HG02943 (cell line): Measurements from ENCODE around the gene EPN2.

Experiments
- ATAC-seq: cut with Tn5 transposase; IDR thresholded peaks from one replicate; pipeline ENCODE4 v1.9.1; 2021; ENCODE audit warnings: mild to moderate bottlenecking, low read depth, moderate library complexity; ENCODE audit not compliant: unreplicated experiment

The EPN2 gene

DNA sequence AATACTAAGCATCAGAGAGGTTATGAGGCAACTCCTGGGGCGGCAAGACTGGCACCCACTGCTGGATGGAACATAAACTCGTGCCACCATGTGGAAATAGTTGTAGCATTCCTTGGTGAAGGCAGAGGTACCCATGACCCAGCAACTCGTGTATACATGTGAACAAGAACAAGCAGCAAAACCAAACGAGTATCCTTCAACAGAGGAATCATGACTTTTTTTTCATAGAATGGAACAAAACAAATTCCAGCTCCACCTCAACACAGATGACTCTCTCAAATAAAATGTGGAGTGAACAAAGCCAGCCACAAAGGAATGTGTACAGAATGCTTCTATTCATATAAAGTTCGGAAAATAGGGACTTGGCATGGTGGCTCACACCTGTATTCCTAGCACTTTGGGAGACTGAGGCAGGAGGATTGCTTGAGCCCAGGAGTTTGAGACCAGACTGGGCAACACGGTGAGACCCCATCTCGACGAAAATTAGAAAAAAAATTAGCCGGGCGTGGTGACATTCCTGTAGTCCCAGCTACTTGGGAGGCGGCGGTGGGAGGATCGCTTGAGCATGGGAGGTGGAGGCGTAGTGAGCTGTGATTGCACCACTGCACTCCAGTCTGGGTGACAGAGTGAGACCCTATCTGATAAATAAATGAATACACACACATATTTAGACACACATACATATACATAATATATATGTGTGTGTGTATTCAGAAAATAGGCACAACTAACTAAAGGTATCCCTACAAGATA lies 90.0 kb downstream of the EPN2 start:
- ATAC-seq: no peak

DNA sequence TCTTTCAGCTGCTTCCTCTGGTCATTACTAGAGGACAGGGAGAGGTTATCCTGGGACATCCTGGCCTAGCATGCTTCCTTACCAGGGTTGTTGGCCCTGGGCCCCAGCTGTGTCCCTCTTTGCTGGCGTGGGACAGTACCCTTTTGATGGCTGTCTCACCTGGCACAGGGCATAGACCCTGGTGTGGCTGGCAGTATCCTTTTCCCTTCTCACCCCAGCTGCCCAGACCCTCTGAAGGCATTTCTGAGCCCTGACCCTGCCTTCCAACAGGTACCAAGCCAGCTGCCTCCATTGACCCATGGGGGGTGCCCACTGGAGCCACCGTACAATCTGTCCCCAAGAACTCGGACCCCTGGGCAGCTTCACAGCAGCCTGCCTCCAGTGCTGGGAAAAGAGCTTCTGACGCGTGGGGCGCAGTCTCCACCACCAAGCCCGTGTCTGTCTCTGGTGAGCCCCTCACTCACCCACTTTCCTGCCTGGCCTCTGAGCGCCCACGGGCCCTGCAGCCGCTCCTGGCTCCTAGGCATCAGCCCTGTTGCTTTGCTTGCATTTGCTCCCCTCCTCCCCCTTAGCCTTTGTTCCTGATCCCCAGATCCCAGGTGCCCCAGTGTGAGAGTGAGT lies 91.4 kb downstream of the EPN2 start:
- ATAC-seq: no peak

DNA sequence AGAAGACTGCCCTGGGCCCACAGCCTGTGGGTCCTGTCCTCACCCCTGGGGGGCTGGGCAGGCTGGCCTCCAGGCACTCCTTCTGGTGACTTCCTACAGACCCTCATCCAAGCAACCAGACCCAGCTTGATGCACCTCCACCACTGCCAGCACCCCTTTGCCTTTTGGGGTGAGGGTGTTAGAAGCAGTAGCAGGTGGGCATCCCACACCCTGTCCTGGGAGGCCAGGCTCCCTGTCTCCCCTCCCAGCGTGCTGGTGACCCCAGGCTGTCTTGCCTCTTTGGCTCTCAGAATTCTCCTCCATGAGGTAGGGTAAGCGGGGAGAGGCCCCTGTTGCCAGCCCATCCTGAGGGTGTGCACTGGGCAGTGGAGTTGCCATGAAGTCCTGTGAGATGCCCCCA lies 92.0 kb downstream of the EPN2 start:
- ATAC-seq: no peak

- ATAC-seq: no peak
These were observed 92.7 kb downstream of the EPN2 start for GRCh38 chr17:19329839-19330238.

DNA sequence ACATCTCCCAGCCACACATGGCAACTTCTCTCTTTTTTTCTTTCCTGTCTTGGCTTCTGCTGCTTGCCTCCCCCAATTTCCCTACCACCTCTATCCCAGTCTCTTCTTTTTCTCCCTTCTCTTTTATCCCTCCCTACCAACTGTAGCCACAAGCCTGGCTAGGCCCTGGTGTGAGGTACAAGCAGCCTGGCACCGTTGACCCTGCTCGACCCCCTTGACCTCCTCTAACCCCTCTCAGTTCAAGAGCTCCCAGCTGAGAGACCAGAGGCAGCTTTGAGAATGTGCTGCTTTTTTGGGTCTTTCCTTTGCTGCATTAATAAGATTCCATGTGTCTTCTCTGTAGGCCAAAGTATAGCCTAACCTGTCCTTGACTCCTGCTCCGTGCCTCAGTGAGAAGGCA lies 93.1 kb downstream of the EPN2 start:
- no peak for ATAC-seq

DNA sequence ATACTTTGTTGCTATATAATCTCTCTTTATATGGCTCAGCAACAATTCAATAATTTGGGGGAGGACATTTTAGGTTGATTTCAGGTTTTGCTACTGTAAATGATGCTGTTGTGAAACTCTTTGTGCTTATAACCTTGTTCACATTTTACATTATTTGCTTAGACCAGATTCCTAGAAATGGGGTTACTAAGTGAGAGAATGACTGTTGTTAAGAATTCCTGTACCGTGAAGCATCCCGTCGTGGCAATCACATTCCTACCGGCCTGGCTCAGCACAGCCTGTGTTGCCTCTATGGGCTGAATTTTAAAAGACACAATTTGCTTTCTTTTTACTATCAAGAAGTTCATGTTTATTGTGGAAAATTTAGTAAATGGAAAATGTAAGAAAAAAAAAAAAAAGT lies 94.0 kb downstream of the EPN2 start:
- no peak for ATAC-seq

DNA sequence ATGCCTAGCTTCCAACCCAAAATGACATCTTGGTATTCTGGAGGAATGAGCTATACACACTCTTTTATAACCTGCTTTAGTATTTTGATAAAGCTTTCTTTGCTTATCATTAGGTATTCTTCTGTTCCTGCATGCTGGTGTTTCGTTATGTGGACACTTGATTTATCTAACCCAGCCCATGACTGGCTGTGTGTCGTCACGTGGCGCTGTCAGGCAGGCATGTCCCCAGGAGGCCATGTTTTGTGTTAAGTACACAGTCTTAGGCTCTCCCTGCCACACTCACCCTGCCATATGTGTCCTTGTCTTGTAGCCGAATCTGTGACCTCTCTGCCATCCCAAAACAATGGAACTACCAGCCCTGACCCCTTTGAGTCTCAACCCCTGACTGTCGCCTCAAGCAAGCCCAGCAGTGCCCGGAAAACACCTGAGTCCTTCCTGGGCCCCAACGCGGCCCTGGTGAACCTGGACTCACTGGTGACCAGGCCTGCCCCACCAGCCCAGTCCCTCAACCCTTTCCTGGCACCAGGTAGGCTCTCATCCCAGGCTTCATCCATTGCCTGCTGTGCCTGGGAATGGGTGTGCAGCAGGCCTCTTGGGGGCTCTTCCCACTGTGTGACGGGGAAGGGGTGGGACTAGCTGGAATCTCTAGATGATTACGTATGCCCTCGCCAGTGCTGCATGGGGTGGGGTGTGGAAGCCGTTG lies 94.5 kb downstream of the EPN2 start:
- ATAC-seq: no peak

DNA sequence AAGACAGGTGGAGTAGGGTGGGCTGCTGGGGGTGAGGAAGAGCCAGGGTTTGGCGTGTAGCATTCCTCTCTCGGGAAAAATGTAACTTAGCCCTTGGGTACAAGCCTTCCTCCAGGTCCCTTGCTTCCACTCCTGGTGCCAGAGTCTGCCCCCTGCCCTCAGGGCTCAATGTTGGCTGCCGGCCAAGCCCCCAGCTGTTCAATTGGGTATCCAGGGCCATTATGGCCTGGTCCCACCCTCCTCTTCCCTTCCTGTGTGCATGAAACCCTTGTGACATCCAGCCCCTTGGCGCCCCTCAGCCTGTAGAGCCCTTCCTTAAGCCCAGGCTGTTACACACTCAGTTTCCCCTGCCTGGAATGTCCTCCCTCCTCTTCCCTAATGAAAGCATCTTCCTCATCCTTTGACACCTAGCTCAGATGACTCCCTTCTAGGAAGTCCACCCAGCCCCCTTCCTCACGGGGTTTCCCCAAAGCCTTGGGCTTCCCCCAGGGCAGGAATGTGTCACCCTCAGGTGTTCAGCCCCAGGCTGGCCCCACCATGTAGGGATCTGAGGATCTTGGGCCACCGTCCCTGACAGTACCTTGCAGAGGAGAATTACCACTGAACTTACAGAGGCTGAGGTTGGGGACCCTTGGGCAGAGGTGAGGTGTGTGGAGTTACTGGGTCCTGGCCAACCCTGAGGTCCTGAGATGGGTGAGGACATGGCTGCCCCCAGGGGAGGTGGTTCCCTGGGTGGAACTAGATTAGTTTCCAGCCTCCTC lies 95.4 kb downstream of the EPN2 start:
- no peak for ATAC-seq

DNA sequence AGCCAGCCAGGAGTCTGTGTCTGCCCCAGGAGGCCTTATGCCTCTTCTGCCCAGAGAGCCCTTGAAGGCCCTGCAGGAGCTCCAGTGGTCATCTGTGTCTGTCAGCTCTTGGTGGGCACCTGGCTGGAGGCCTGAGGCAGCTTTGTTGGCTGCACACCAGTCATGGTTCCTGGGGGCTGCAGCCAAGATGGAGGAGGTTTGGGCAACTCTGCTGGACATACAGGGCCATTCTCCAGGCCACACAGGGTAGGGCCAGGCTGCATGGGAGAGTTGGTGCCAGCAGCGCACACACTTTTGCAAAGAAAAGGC lies 95.9 kb downstream of the EPN2 start:
- ATAC-seq: no peak

DNA sequence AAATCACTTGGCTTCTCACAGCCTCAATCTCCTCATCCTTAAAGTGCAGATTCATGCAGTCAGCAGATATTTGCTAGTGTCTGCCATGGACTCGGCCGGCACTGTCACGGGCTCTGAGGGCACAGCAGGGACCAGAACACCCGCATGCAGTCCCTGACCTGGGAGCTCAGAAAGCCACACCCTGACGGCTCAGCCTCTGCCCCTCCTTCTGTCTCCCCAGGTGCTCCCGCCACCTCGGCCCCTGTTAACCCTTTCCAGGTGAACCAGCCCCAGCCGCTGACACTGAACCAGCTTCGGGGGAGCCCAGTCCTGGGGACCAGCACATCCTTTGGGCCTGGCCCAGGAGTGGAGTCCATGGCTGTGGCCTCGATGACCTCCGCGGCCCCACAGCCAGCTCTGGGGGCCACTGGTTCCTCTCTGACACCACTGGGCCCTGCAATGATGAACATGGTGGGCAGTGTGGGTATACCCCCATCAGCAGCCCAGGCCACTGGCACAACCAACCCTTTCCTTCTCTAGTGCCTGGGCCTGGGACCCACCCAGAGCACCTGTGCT lies 96.6 kb downstream of the EPN2 start:
- ATAC-seq: no peak

GRCh38 chr17:19334331-19334730 lies 97.2 kb downstream of the EPN2 start:
- no peak for ATAC-seq

DNA sequence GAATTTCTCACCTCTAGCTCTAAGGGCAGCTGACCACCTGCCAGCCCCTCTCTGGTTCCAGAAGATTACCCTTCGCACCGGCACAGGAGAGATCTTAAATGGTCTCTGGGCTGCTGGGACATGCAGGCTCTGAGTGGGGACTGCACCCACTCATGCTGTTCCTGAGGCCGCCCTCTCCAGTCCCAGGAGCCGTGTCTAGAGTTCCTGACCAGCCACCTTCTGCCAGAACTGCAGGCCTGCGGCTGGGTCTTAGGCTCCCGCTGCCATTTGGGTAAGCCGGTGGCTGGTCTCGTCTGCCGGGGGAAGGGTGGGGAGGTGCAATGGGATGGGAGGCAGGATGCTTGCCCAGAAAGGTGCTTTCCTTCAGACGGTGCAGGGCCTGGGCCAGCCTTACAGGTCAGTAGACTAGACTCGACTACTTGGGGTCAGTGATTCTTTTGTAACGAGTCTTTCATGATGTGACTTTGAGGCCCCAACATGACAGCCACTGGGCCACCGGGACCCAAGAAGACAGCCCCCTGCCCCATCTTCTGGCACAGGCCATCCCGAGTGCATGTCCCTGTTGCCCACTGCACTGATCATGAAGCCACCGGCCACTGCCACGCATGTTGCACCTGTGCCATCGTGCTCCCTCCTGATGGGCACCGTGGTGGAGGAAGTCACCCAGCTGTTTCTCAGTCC lies 98.9 kb downstream of the EPN2 start:
- ATAC-seq: no peak

- no peak for ATAC-seq
These were observed 100.0 kb downstream of the EPN2 start for GRCh38 chr17:19336938-19337711.

- no peak for ATAC-seq
These were observed 100.5 kb downstream of the EPN2 start for GRCh38 chr17:19337712-19338023.

GRCh38 chr17:19338031-19338990 lies 101.1 kb downstream of the EPN2 start:
- no peak for ATAC-seq

GRCh38 chr17:19339341-19339815 lies 102.2 kb downstream of the EPN2 start:
- no peak for ATAC-seq

DNA sequence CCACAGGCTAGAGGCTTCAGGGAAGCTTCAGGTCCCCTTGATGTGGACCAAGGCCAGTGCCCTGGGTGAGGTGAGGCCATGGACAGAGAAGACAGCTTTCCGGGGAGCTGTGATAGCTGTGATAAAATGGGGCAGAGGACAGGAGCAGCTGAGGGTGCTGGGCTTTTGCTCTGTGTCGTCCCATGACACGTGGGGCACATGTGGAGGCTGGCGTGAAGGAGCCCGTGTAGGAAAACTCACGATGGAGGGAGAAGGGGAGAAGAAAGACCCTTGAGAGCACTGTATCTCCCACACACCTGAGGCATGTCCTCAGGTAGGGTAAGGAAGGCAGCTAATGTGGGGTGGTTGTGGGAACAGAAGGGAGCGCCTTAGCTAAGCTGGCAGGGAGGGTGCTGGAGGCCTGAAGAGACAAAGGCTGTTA lies 104.1 kb downstream of the EPN2 start:
- ATAC-seq: no peak
